ENCODE results near the gene BAHCC1.

BAHCC1 gene

GRCh38 chr17:81461607-81462500 is 66.6 kb downstream of the BAHCC1 start:
- no peak for DNase-seq (ENCODE audit: low spot score)

GRCh38 chr17:81462506-81463125 is 67.4 kb downstream of the BAHCC1 start:
- DNase-seq (ENCODE audit: low spot score) = no peak

- DNase-seq (ENCODE audit: low spot score) = no peak
Observed at GRCh38 chr17:81463506-81463905, 68.2 kb downstream of the BAHCC1 start.

- no peak for DNase-seq (ENCODE audit: low spot score)
Observed at GRCh38 chr17:81464586-81464985, 69.3 kb downstream of the BAHCC1 start.

GRCh38 chr17:81465910-81466309 is 70.7 kb downstream of the BAHCC1 start:
- DNase-seq (ENCODE audit: low spot score) = no peak

- no peak for DNase-seq (ENCODE audit: low spot score)
Observed at GRCh38 chr17:81466564-81467472, 71.6 kb downstream of the BAHCC1 start.

- no peak for DNase-seq (ENCODE audit: low spot score)
Observed at GRCh38 chr17:81468111-81468769, 73.0 kb downstream of the BAHCC1 start.

- DNase-seq (ENCODE audit: low spot score) = no peak
Observed at GRCh38 chr17:81468770-81469121, 73.5 kb downstream of the BAHCC1 start.

- DNase-seq (ENCODE audit: low spot score) = no peak
Observed at GRCh38 chr17:81469266-81469665, 74.0 kb downstream of the BAHCC1 start.

GRCh38 chr17:81470270-81470943 is 75.2 kb downstream of the BAHCC1 start:
- no peak for DNase-seq (ENCODE audit: low spot score)

GRCh38 chr17:81470944-81471817 is 75.9 kb downstream of the BAHCC1 start:
- no peak for DNase-seq (ENCODE audit: low spot score)

GRCh38 chr17:81471818-81472456 is 76.7 kb downstream of the BAHCC1 start:
- DNase-seq (ENCODE audit: low spot score) = no peak

GRCh38 chr17:81473019-81473418 is 77.8 kb downstream of the BAHCC1 start:
- no peak for DNase-seq (ENCODE audit: low spot score)

GRCh38 chr17:81474958-81475357 is 79.7 kb downstream of the BAHCC1 start:
- no peak for DNase-seq (ENCODE audit: low spot score)

- no peak for DNase-seq (ENCODE audit: low spot score)
Observed at GRCh38 chr17:81476097-81476496, 80.8 kb downstream of the BAHCC1 start.

- DNase-seq (ENCODE audit: low spot score) = no peak
Observed at GRCh38 chr17:81476635-81477034, 81.4 kb downstream of the BAHCC1 start.

- DNase-seq (ENCODE audit: low spot score) = no peak
Observed at GRCh38 chr17:81477173-81477572, 81.9 kb downstream of the BAHCC1 start.

GRCh38 chr17:81478119-81478518 is 82.9 kb downstream of the BAHCC1 start:
- no peak for DNase-seq (ENCODE audit: low spot score)

GRCh38 chr17:81479175-81480071 is 84.2 kb downstream of the BAHCC1 start:
- no peak for DNase-seq (ENCODE audit: low spot score)

Measured in HuH-7.5 (cell line).